Dermis blood vessel endothelial cell (primary cell): ENCODE results near the gene BMERB1. TPM values are rescaled to one million over a fixed set of nuclear protein-coding genes. Genes with fewer than 3 reads are reported as not detected.
"Not testable (repeated sequence)": the region's sequence is repeated elsewhere in the genome, so short reads cannot be mapped to it uniquely, and the experiment has no call there.

Source experiments
- DNase-seq: peaks from one replicate; pipeline ENCODE4 v3.0.0; 2010
- total RNA-seq: library from RNA; depleted of rRNA; stranded (reverse); fragments of >200 nt; gene quantifications from 2 replicates; pipeline ENCODE4 v1.2.3, GENCODE V29; 2014

Gene BMERB1
- total RNA-seq, 1 donor from 2014 or later, result 12.6 TPM

- no peak for DNase-seq
Measured at GRCh38 chr16:15426796-15427195, 7.6 kb upstream of the BMERB1 start.

- peak; percentile 85 for DNase-seq
Measured at GRCh38 chr16:15427648-15428239, 6.6 kb upstream of the BMERB1 start.

GRCh38 chr16:15430884-15431283 is 3.5 kb upstream of the BMERB1 start:
- DNase-seq, result not testable (repeated sequence)

- DNase-seq, result no peak
Measured at GRCh38 chr16:15434079-15434424, 336 bp upstream of the BMERB1 start.

- no peak for DNase-seq
Measured at GRCh38 chr16:15435216-15435864, 952 bp downstream of the BMERB1 start.

- DNase-seq, result no peak
Measured at GRCh38 chr16:15439102-15439501, 4.7 kb downstream of the BMERB1 start.

GRCh38 chr16:15439521-15439920 is 5.1 kb downstream of the BMERB1 start:
- no peak for DNase-seq

- peak; percentile 36 for DNase-seq
Measured at GRCh38 chr16:15440852-15441251, 6.5 kb downstream of the BMERB1 start.

- DNase-seq, result not testable (repeated sequence)
Measured at GRCh38 chr16:15442140-15442539, 7.8 kb downstream of the BMERB1 start.

GRCh38 chr16:15443753-15444152 is 9.4 kb downstream of the BMERB1 start:
- DNase-seq, result no peak

GRCh38 chr16:15444264-15444663 is 9.9 kb downstream of the BMERB1 start:
- DNase-seq, result no peak

- no peak for DNase-seq
Measured at GRCh38 chr16:15445450-15445849, 11.1 kb downstream of the BMERB1 start.

GRCh38 chr16:15446901-15447300 is 12.5 kb downstream of the BMERB1 start:
- DNase-seq, result no peak

- DNase-seq, result no peak
Measured at GRCh38 chr16:15450624-15451023, 16.2 kb downstream of the BMERB1 start.

GRCh38 chr16:15451098-15451731 is 16.8 kb downstream of the BMERB1 start:
- no peak for DNase-seq

- DNase-seq, result no peak
Measured at GRCh38 chr16:15452246-15452855, 18.0 kb downstream of the BMERB1 start.

GRCh38 chr16:15453296-15453695 is 18.9 kb downstream of the BMERB1 start:
- DNase-seq, result not testable (repeated sequence)

- DNase-seq, result not testable (repeated sequence)
Measured at GRCh38 chr16:15454933-15455332, 20.5 kb downstream of the BMERB1 start.

- DNase-seq, result no peak
Measured at GRCh38 chr16:15457400-15457799, 23.0 kb downstream of the BMERB1 start.

GRCh38 chr16:15457958-15458357 is 23.6 kb downstream of the BMERB1 start:
- no peak for DNase-seq

- no peak for DNase-seq
Measured at GRCh38 chr16:15459791-15460190, 25.4 kb downstream of the BMERB1 start.

GRCh38 chr16:15460601-15461000 is 26.2 kb downstream of the BMERB1 start:
- DNase-seq, result no peak

- no peak for DNase-seq
Measured at GRCh38 chr16:15461376-15461775, 27.0 kb downstream of the BMERB1 start.
